ENCODE measurements around the gene C5orf15. TPM values are rescaled to one million over a fixed set of nuclear protein-coding genes. Genes with fewer than 3 reads are reported as not detected.

The C5orf15 gene
- total and polyA plus RNA-seq, 9 of the 15 experiments (the other 6 are each of a cell fraction or from before 2014, with no cell fraction given) = 23.3 to 50.7 (median 35.5) TPM

DNA sequence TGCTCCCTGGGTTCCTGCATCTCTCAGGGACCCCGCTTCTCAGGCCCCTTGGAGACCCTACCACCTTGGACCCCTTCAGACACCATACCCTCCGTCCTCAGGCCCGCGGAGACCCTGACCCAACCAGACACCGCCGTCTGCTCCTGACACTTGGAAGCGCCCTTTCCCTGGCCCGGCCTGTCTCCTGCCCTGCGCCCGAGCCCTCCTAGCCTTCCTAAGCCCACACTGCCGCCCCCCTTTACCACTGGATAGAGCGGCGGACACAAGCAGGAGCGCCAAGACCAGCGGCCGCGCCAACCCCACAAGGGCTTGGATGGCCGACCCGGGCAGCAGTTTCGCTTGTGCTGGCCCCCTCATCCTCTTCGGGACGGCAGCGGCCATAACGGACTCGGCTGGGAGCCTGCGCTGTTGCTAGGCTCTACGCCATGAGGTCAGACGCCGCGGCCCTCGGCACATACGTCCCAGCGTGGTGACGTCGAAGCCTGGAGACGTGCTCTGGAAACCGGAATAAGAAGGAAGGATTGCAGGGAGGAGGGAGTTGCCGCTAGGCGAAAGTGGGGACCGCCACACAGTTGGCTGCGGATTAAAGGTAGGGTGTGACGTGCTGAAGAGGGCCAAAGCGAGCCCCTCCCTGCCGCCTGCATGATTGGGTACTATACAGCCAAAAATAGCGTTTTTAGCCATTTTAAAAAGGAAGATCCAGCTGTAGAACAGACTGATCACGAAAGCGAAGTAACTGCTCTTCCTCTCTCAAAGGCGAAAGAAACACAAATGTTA is at the start of gene C5orf15 (continued):
- TF ChIP-seq GABPB2 (CRISPR knock-in tag; conservative IDR thresholded peaks at IDR 0.05) = no peak
- no peak for TF ChIP-seq BRF1 (IDR thresholded peaks at IDR 0.05; ENCODE audit: borderline replicate concordance, extremely low read depth, insufficient read length)
- TF ChIP-seq ZNF175 (CRISPR knock-in tag; IDR thresholded peaks at IDR 0.05; ENCODE audit: low read depth) = no peak
- TF ChIP-seq ZNF316 (IDR thresholded peaks at IDR 0.05) = no peak
- TF ChIP-seq HNRNPLL (IDR thresholded peaks at IDR 0.05; ENCODE audit: low read depth, low read length, poor library complexity, severe bottlenecking) = peak; percentile 79
- TF ChIP-seq NFATC3 (IDR thresholded peaks at IDR 0.05) = no peak
- no peak for TF ChIP-seq MAFG (tag; conservative IDR thresholded peaks at IDR 0.05)
- no peak for TF ChIP-seq ZNF589 (CRISPR knock-in tag; IDR thresholded peaks at IDR 0.05; ENCODE audit: low read depth)
- TF ChIP-seq RAD21 (CRISPR knock-in tag; conservative IDR thresholded peaks at IDR 0.05 in 1 of 2, IDR thresholded peaks at IDR 0.05 in 1 of 2) = no peak
- TF ChIP-seq DPF2 (IDR thresholded peaks at IDR 0.05) = no peak
- TF ChIP-seq POLR2AphosphoS5 (IDR thresholded peaks at IDR 0.05; ENCODE audit: control insufficient read depth, insufficient read depth, low read depth, low read length) = peak; percentile 65; the same call in 1 of the 2 replicates
- no peak for TF ChIP-seq SMAD2 (IDR thresholded peaks at IDR 0.05; ENCODE audit: low read depth, low read length)
- TF ChIP-seq, protein P1, sequence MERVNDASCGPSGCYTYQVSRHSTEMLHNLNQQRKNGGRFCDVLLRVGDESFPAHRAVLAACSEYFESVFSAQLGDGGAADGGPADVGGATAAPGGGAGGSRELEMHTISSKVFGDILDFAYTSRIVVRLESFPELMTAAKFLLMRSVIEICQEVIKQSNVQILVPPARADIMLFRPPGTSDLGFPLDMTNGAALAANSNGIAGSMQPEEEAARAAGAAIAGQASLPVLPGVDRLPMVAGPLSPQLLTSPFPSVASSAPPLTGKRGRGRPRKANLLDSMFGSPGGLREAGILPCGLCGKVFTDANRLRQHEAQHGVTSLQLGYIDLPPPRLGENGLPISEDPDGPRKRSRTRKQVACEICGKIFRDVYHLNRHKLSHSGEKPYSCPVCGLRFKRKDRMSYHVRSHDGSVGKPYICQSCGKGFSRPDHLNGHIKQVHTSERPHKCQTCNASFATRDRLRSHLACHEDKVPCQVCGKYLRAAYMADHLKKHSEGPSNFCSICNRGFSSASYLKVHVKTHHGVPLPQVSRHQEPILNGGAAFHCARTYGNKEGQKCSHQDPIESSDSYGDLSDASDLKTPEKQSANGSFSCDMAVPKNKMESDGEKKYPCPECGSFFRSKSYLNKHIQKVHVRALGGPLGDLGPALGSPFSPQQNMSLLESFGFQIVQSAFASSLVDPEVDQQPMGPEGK (CRISPR knock-in tag; IDR thresholded peaks at IDR 0.05; ENCODE audit: borderline replicate concordance) = no peak
- no peak for TF ChIP-seq TGIF2 (CRISPR knock-in tag; IDR thresholded peaks at IDR 0.05)
- TF ChIP-seq CXXC5 (CRISPR knock-in tag; IDR thresholded peaks at IDR 0.05) = peak; percentile 84
- no peak for TF ChIP-seq LEF1 (IDR thresholded peaks at IDR 0.05)
- no peak for TF ChIP-seq NR2C1 (IDR thresholded peaks at IDR 0.05)
- peak; percentile 34; the same call in 1 of the 2 replicates for TF ChIP-seq NR2C1 (tag; IDR thresholded peaks at IDR 0.05)
- peak; percentile 86 for TF ChIP-seq PHF20 (IDR thresholded peaks at IDR 0.05; ENCODE audit: partially characterized antibody)
- peak; percentile 92 for TF ChIP-seq POLR2A (conservative IDR thresholded peaks at IDR 0.05)
- no peak for TF ChIP-seq ZNF444 (CRISPR knock-in tag; IDR thresholded peaks at IDR 0.05)
- no peak for TF ChIP-seq ZNF778 (CRISPR knock-in tag; IDR thresholded peaks at IDR 0.05)
- no peak for TF ChIP-seq SPI1 (IDR thresholded peaks at IDR 0.05; ENCODE audit: borderline replicate concordance, low read depth, low read length)
- TF ChIP-seq, protein P2, sequence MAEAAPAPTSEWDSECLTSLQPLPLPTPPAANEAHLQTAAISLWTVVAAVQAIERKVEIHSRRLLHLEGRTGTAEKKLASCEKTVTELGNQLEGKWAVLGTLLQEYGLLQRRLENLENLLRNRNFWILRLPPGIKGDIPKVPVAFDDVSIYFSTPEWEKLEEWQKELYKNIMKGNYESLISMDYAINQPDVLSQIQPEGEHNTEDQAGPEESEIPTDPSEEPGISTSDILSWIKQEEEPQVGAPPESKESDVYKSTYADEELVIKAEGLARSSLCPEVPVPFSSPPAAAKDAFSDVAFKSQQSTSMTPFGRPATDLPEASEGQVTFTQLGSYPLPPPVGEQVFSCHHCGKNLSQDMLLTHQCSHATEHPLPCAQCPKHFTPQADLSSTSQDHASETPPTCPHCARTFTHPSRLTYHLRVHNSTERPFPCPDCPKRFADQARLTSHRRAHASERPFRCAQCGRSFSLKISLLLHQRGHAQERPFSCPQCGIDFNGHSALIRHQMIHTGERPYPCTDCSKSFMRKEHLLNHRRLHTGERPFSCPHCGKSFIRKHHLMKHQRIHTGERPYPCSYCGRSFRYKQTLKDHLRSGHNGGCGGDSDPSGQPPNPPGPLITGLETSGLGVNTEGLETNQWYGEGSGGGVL (CRISPR knock-in tag; IDR thresholded peaks at IDR 0.05) = no peak
- peak in 1 of 2 experiments; percentile 91; a peak in 1 of 4 replicates for TF ChIP-seq SRF (CRISPR knock-in tag; IDR thresholded peaks at IDR 0.05)

Data from K562 (cell line).